Mesothelial cell of epicardium (in vitro differentiated cells): ENCODE results near the gene ZNF574. TPM values are rescaled to one million over a fixed set of nuclear protein-coding genes. Genes with fewer than 3 reads are reported as not detected.

ENCODE experiments used
- DNase-seq, 2 experiments: peaks; one replicate each; pipeline ENCODE4 v3.0.0; 2021; ENCODE audit warnings: low spot score in 2 of 2; ENCODE audit not compliant: unreplicated experiment in 2 of 2
- H3K27ac Mint-ChIP-seq: 2 replicates; pipeline ENCODE4 v1.8.0; 2021; ENCODE audit warnings: mixed read lengths
- H3K27me3 Mint-ChIP-seq: 2 replicates; pipeline ENCODE4 v1.8.0; 2021; ENCODE audit warnings: low read depth, mixed read lengths
- H3K36me3 Mint-ChIP-seq: 2 replicates; pipeline ENCODE4 v1.8.0; 2021; ENCODE audit warnings: mixed read lengths
- H3K4me1 Mint-ChIP-seq: 2 replicates; pipeline ENCODE4 v1.8.0; 2021; ENCODE audit warnings: mixed read lengths
- H3K4me3 Mint-ChIP-seq: 2 replicates; pipeline ENCODE4 v1.8.0; 2021; ENCODE audit warnings: mild to moderate bottlenecking, moderate library complexity, mixed read lengths
- H3K9me3 Mint-ChIP-seq: 2 replicates; pipeline ENCODE4 v1.8.0; 2021; ENCODE audit warnings: mixed read lengths
- total RNA-seq: library from RNA; stranded (reverse); gene quantifications from 3 replicates; pipeline ENCODE4 v1.2.1, GENCODE V29; 2021
- TF ChIP-seq, protein P1 (sequence below): fragments of 200-600 bp; sonication (generic); IDR thresholded peaks from one replicate; pipeline ENCODE4 v1.5.0; 2021; ENCODE audit warnings: antibody characterized with exemption; ENCODE audit not compliant: unreplicated experiment

ZNF574 gene
- total RNA-seq, 1 donor from 2014 or later = 21.3 TPM

DNA sequence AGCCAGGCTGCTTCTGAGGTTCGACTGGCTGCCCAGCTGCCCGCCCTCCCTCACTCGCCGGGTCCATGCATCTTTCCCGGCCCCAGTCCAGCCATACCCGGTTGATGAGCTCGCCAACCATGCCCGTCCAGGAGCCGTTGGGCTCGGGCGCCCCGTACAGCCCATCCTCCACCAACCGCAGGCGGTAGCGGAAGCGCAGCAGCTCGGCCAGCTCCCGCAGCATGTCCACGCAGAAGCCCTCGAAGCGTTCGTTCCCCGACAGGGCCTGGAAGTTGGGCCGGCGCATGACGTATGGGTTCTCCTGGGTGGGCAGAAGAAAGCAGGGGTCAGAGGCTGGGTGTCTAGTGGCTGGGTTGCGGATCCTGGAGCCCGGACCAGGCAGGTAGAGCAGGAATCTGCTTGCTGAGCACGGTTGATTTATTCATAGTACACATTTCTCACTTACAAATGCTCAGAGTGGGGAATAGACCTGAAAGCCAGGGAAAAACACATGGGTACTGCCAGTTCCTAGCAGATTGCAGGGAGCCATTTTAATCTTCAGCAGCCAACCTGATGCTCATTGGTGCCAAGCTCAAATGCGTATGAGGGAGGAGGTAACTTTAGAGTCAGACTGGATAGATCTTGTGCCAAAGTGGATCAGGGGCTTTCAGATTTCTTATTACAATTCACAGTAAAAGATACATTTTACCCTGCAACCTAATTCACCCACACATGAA is 33.4 kb upstream of the ZNF574 start:
- Mint-ChIP-seq H3K9me3 (no peaks in the 10 kb centered on the region), H3K36me3 (peaks cover 5% of the 10 kb centered on the region), H3K27ac (no peak overlapping the region), H3K4me3 (no peak overlapping the region), H3K4me1 (no peaks in the 10 kb centered on the region), H3K27me3 (no peaks in the 10 kb centered on the region)
- DNase-seq = no peak
- TF ChIP-seq, protein P1, sequence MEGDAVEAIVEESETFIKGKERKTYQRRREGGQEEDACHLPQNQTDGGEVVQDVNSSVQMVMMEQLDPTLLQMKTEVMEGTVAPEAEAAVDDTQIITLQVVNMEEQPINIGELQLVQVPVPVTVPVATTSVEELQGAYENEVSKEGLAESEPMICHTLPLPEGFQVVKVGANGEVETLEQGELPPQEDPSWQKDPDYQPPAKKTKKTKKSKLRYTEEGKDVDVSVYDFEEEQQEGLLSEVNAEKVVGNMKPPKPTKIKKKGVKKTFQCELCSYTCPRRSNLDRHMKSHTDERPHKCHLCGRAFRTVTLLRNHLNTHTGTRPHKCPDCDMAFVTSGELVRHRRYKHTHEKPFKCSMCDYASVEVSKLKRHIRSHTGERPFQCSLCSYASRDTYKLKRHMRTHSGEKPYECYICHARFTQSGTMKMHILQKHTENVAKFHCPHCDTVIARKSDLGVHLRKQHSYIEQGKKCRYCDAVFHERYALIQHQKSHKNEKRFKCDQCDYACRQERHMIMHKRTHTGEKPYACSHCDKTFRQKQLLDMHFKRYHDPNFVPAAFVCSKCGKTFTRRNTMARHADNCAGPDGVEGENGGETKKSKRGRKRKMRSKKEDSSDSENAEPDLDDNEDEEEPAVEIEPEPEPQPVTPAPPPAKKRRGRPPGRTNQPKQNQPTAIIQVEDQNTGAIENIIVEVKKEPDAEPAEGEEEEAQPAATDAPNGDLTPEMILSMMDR = no peak

DNA sequence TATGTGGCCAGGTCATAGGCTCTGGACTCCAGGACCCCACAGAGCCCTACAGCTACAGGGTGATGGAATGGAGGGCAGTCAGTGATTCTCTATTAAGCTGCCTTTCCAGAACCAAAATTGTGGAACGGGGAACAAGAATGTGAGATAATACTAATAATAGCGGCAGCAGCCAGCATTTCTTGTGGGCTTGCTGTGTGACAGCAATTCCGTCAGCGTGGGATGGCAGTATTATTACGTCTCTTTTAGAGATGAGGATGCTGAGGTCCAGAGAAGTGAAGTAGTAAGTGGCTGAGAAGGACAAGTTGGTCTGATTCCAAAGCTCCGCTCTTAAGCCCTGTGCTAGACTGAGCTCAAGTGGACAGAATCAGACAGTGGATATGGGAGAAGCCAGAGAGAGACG is 30.4 kb upstream of the ZNF574 start:
- H3K4me3 Mint-ChIP-seq = no peak overlapping the region
- H3K27ac Mint-ChIP-seq = no peak overlapping the region
- no peak for DNase-seq
- H3K36me3 Mint-ChIP-seq = peaks cover 9% of the 10 kb centered on the region
- TF ChIP-seq, protein P1 = no peak
- no peaks in the 10 kb centered on the region for H3K27me3 Mint-ChIP-seq
- H3K9me3 Mint-ChIP-seq = no peaks in the 10 kb centered on the region
- H3K4me1 Mint-ChIP-seq = no peaks in the 10 kb centered on the region

- H3K4me3 Mint-ChIP-seq = no peak overlapping the region
- H3K9me3 Mint-ChIP-seq = no peaks in the 10 kb centered on the region
- no peak for DNase-seq
- peaks cover 19% of the 10 kb centered on the region for H3K36me3 Mint-ChIP-seq
- H3K27me3 Mint-ChIP-seq = no peaks in the 10 kb centered on the region
- H3K4me1 Mint-ChIP-seq = no peaks in the 10 kb centered on the region
- no peak overlapping the region for H3K27ac Mint-ChIP-seq
- TF ChIP-seq, protein P1 = no peak
Observed at GRCh38 chr19:42048992-42049391, 27.0 kb upstream of the ZNF574 start.

- no peak for DNase-seq
- Mint-ChIP-seq H3K27ac (no peak overlapping the region), H3K36me3 (peaks cover 21% of the 10 kb centered on the region), H3K9me3 (no peaks in the 10 kb centered on the region), H3K4me1 (no peaks in the 10 kb centered on the region), H3K4me3 (no peak overlapping the region), H3K27me3 (no peaks in the 10 kb centered on the region)
- TF ChIP-seq, protein P1 = no peak
Observed at GRCh38 chr19:42051166-42052115, 24.5 kb upstream of the ZNF574 start.

GRCh38 chr19:42052241-42052863 is 23.6 kb upstream of the ZNF574 start:
- Mint-ChIP-seq H3K36me3 (peaks cover 21% of the 10 kb centered on the region), H3K27ac (no peak overlapping the region), H3K27me3 (no peaks in the 10 kb centered on the region), H3K4me3 (no peak overlapping the region), H3K4me1 (no peaks in the 10 kb centered on the region), H3K9me3 (no peaks in the 10 kb centered on the region)
- DNase-seq = no peak
- TF ChIP-seq, protein P1 = no peak
